ENCODE results near the gene LIN37. TPM values are rescaled to one million over a fixed set of nuclear protein-coding genes. Genes with fewer than 3 reads are reported as not detected.

LIN37 gene
- total and polyA plus RNA-seq, 2 of the 13 experiments (the other 11 are each of a cell fraction or from before 2014, with no cell fraction given) = 6.3 to 8.7 TPM

DNA sequence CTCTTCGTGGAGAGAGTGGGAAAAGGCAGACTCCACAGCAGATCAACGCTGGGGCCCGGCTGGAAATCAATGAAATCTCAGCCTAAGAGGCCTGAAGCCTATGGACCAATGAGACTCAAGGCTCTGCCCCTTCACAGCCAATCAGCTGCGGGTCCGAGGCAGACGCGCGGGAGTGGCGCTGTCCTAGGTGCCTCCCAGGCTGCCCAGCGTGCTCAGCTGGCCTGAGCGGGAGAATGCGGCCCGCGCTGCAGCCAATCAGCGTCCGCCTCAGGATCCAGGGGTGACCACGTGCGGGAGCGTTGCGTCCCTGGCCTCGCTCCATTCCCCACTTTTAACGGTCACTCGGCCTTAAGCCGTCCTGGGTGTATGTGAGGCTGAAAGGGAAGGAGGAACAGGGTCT, 44.2 kb upstream of the LIN37 start, which contains the start of gene ZBTB32:
Gene ZBTB32 (plus strand): TSS at position 341 of the 400 bp plus-strand sequence. CDS start 10,069 bp downstream, outside the sequence.
- Histone ChIP-seq H3K79me2 (ENCODE audit: insufficient read depth, low read length) (no peaks in the 10 kb centered on the region), H3K4me2 (ENCODE audit: low read depth, low read length) (peak within 1 kb of the TSS; percentile 92; the same call in 1 of the 2 replicates), H3K4me3 (replicated peaks in 1 of 3; ENCODE audit: insufficient read depth in 1 of 3, low read depth in 2 of 3, low read length in 3 of 3) (no peak within 1 kb of the TSS), H3K27me3 (ENCODE audit: control insufficient read depth in 1 of 2, insufficient read depth in 2 of 2, low read length in 2 of 2) (no peaks in the 10 kb centered on the region; a peak in 1 of 5 replicates), H3K4me1 (ENCODE audit: insufficient read depth, low read length) (peaks cover 23% of the 10 kb centered on the region), H3K27ac (ENCODE audit: extremely low read length, insufficient read depth, low read length) (no peak within 1 kb of the TSS), H2AFZ (ENCODE audit: low read length) (no peak within 1 kb of the TSS), H4K20me1 (ENCODE audit: insufficient read depth, low read length) (no peaks in the 10 kb centered on the region), H3K9me3 (ENCODE audit: low read length) (no peaks in the 10 kb centered on the region), H3K36me3 (replicated peaks in 1 of 2; ENCODE audit: control insufficient read depth in 1 of 2, insufficient read depth in 2 of 2, low read length in 2 of 2) (no peaks in the 10 kb centered on the region), H3K9ac (ENCODE audit: insufficient read depth, low read depth, low read length) (no peak within 1 kb of the TSS)
- no TSS peak for BruUV-seq (replicated peaks)
- POLR2A ChIA-PET = interaction anchor here (1.1 kb wide), 1 partner anchor 56 kb away, joined by 3 read pairs; the partner anchor contains the start of gene COX6B1
- FAIRE-seq (no peak), ATAC-seq (no peak), DNase-seq (ENCODE audit: low spot score) (no peak)
- intact Hi-C loops (cut with micrococcal nuclease; ENCODE audit: unreplicated experiment) (no loop called here), in situ Hi-C loops (cut with HindIII; ENCODE audit: extremely low pct_ligation_motif_present, low pct_unique_long_range_greater_than_20kb) (no loop called here)
- 89% methylated on average over 16 of the region's 24 CpGs for WGBS (ENCODE audit: low lambda C conversion rate)
- CTCF ChIA-PET (ENCODE audit: low intra/inter-chr PET ratio, low total read pairs) = no interaction called here
- TF ChIP-seq ZNF780A (CRISPR knock-in tag; IDR thresholded peaks at IDR 0.05) (no peak), MED13 (CRISPR knock-in tag; IDR thresholded peaks at IDR 0.05) (no peak), ARID3A (IDR thresholded peaks at IDR 0.05; ENCODE audit: low read depth, low read length) (no peak), MAF1 (CRISPR knock-in tag; IDR thresholded peaks at IDR 0.05; ENCODE audit: borderline replicate concordance) (no peak), SAFB2 (CRISPR knock-in tag; IDR thresholded peaks at IDR 0.05; ENCODE audit: borderline replicate concordance, low read depth) (no peak), HMGXB3 (CRISPR knock-in tag; IDR thresholded peaks at IDR 0.05; ENCODE audit: borderline replicate concordance) (no peak), ZNF687 (CRISPR knock-in tag; IDR thresholded peaks at IDR 0.05) (0 out of 2 replicates have a peak, but pooled peaks have one; percentile 13), ESRRA (CRISPR knock-in tag; IDR thresholded peaks at IDR 0.05; ENCODE audit: low read depth) (no peak), GATAD2A (CRISPR knock-in tag; IDR thresholded peaks at IDR 0.05) (no peak), KAT2B (IDR thresholded peaks at IDR 0.05; ENCODE audit: borderline replicate concordance, low read depth, low read length) (no peak), ZNF704 (CRISPR knock-in tag; IDR thresholded peaks at IDR 0.05; ENCODE audit: borderline replicate concordance) (no peak)
- TF ChIP-seq, protein P1, sequence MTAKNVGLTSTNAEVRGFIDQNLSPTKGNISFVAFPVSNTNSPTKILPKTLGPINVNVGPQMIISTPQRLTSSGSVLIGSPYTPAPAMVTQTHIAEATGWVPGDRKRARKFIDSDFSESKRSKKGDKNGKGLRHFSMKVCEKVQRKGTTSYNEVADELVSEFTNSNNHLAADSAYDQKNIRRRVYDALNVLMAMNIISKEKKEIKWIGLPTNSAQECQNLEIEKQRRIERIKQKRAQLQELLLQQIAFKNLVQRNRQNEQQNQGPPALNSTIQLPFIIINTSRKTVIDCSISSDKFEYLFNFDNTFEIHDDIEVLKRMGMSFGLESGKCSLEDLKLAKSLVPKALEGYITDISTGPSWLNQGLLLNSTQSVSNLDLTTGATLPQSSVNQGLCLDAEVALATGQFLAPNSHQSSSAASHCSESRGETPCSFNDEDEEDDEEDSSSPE (CRISPR knock-in tag; IDR thresholded peaks at IDR 0.05) = no peak
